PC-3 (cell line): ENCODE data around the gene TGFA.

ENCODE experiments used
- CTCF ChIP-seq: fragments of 300-600 bp; sonication (generic); conservative IDR thresholded peaks from 2 replicates; pipeline ENCODE4 v1.5.1; 2017; ENCODE audit warnings: antibody characterized with exemption, low read depth, mild to moderate bottlenecking, low read length
- EZH2 ChIP-seq: fragments of 300-600 bp; sonication (generic); IDR thresholded peaks from one replicate; pipeline ENCODE4 v1.6.1; 2017; ENCODE audit warnings: antibody characterized with exemption, mild to moderate bottlenecking, low read length; ENCODE audit not compliant: unreplicated experiment

- TF ChIP-seq EZH2 (no peak), CTCF (no peak)
Observed at GRCh38 chr2:70509565-70509964, 44.1 kb downstream of the TGFA start.
